Heart right ventricle (tissue), 16 donors: ENCODE results near the gene DUSP16. TPM values are rescaled to one million over a fixed set of nuclear protein-coding genes. Genes with fewer than 3 reads are reported as not detected.

ENCODE experiments used
- ATAC-seq, 8 donors: fragments of 200-7000 bp; cut with Tn5 transposase; one replicate each; pipeline ENCODE4 v1.9.1; 2020; ENCODE audit warnings: mild to moderate bottlenecking in 8 of 8, moderate library complexity in 8 of 8, moderate number of reproducible peaks in 1 of 8
- DNase-seq, 2 donors: peaks; one replicate each; pipeline ENCODE4 v3.0.0-alpha.2; 2020
- H3K27ac ChIP-seq, 10 donors: fragments of 200-600 bp; sonication (generic) in 2 of 10; one replicate each; pipeline versions ENCODE4 v1.5.0 to v1.8.0; 2020 to 2022; ENCODE audit warnings: mild to moderate bottlenecking in 3 of 10
- H3K27me3 ChIP-seq, 7 donors: fragments of 200-600 bp; one replicate each; pipeline ENCODE4 v1.8.0; 2021 to 2022; ENCODE audit warnings: mild to moderate bottlenecking in 2 of 7
- H3K36me3 ChIP-seq, 9 donors: fragments of 200-600 bp; sonication (generic) in 1 of 9; one replicate each; pipeline versions ENCODE4 v1.5.0 to v1.8.0; 2020 to 2022; ENCODE audit warnings: mild to moderate bottlenecking in 2 of 9
- H3K4me1 ChIP-seq, 9 donors: fragments of 200-600 bp; sonication (generic) in 1 of 9; one replicate each; pipeline versions ENCODE4 v1.5.0 to v1.8.0; 2020 to 2022; ENCODE audit warnings: mild to moderate bottlenecking in 4 of 9
- H3K4me3 ChIP-seq, 10 donors: fragments of 200-600 bp; sonication (generic) in 2 of 10; one replicate each; pipeline versions ENCODE4 v1.5.0 to v1.8.0; 2020 to 2022; ENCODE audit warnings: mild to moderate bottlenecking in 7 of 10, moderate library complexity in 2 of 10
- H3K9me3 ChIP-seq, 11 donors: fragments of 200-600 bp in 10 of 11; sonication (generic) in 2 of 11; one replicate each; pipeline versions ENCODE4 v1.5.0 to v1.8.0; 2013 to 2022; ENCODE audit warnings: mild to moderate bottlenecking in 2 of 11, control low read depth in 1 of 11, moderate library complexity in 1 of 11
- CTCF ChIP-seq, 9 donors: fragments of 200-600 bp; sonication (generic) in 2 of 9; IDR thresholded peaks; one replicate each; pipeline versions ENCODE4 v1.5.0 to v1.8.0; 2021 to 2022; ENCODE audit warnings: antibody characterized with exemption in 9 of 9, mild to moderate bottlenecking in 5 of 9, moderate library complexity in 1 of 9
- WGBS, 2 donors: extraction: QIAGEN DNeasy Blood & Tissue Kit; methylation state at CpG; one replicate each; pipeline ENCODE4 v1.1.7; 2013; ENCODE audit warnings: inconsistent platforms in 1 of 2; 5-methylcytosine and 5-hydroxymethylcytosine counted together
- intact Hi-C, 10 donors: fragments of 100-400 bp; cut with DNase I; formaldehyde crosslinking; loops; one replicate each; pipeline versions ENCODE4 v1.11.1 to v1.14.2; 2022
- polyA plus RNA-seq, 2 donors: library from polyadenylated mRNA; stranded (reverse); fragments of 200-250 nt; gene quantifications; one replicate each; pipeline ENCODE4 v1.2.3, GENCODE V29; 2013
- total RNA-seq, 10 donors: library from RNA; stranded (reverse); fragmentation: NEBNext Ultra II Directional in 3 of 10; extraction: Animal tissue kit (Norgen Biotek cat#: 25700) in 3 of 10; gene quantifications; one replicate each; pipeline versions ENCODE4 v1.2.1 to v1.2.4, GENCODE V29; 2021 to 2023
- donor health status: Arrhythmogenic right ventricular cardiomyopathy.
- donor health status: ischemic (EF 13 %, LVEDD 7.1; RV severe dilation, severe dysfunction).
- donor health status: healthy with polysubstance abuse.
- donor health status: DM: no; HTN: yes; CAD: no.
- donor health status: DM: no; HTN: no; CAD: no.
- donor health status: ischemic (EF 25% LVEDD 6.9; RV normal size, moderate dysfunction).
- donor health status: ischemic (EF 25% LVEDD 5.7; RV mildly dilated, moderate dysfunction).
- donor health status: healthy.
- donor health status: DM: yes; HTN: yes; CAD: no.
- donor health status: Ischemic cardiomyopathy.
- donor health status: ischemic (EF 35%, LVEDD 5.7; RV mildly dilated, moderate dysfunction).
- donor health status: nonischemic (EF 11% LVEDD 7.7; RV severe dilation, severe dysfunction).
- donor health status: DM: yes; HTN: yes; CAD: no.
- donor health status: PGD.
- donor health status: ischemic (EF 29% LVEDD 5.4; RV normal size, mild dysfunction).
- donor health status: nonischemic (EF 23%, LVEDD 6.1; RV moderate dilation, normal function).

The DUSP16 gene
- total and polyA plus RNA-seq, 12 donors = 2.6 to 21.7 (median 15.8) TPM

- TF ChIP-seq CTCF (IDR thresholded peaks at IDR 0.05) = no peak
- intact Hi-C loops = no loop called here
- 72 to 75% methylated on average over 2 of the region's 2 CpGs for WGBS, 2 donors
- no peak overlapping the region for H3K4me3 ChIP-seq
- no peaks in the 10 kb centered on the region for H3K27me3 ChIP-seq
- no peak overlapping the region for H3K27ac ChIP-seq
- H3K9me3 ChIP-seq = no peaks in the 10 kb centered on the region
- peaks cover 0 to 34% (median 0%) of the 10 kb centered on the region in 9 donors for H3K36me3 ChIP-seq
- DNase-seq (no peak), ATAC-seq (no peak)
- peaks cover 0 to 19% (median 0%) of the 10 kb centered on the region in 9 donors for H3K4me1 ChIP-seq
Measured at GRCh38 chr12:12548713-12549112, 13.9 kb downstream of the DUSP16 start.

- H3K36me3 ChIP-seq = peaks cover 0 to 16% (median 0%) of the 10 kb centered on the region in 9 donors
- peaks cover 0 to 3% (median 0%) of the 10 kb centered on the region in 11 donors for H3K9me3 ChIP-seq
- no peak overlapping the region for H3K27ac ChIP-seq
- no peaks in the 10 kb centered on the region for H3K27me3 ChIP-seq
- ATAC-seq (no peak), DNase-seq (no peak)
- TF ChIP-seq CTCF (IDR thresholded peaks at IDR 0.05) = no peak
- WGBS, 2 donors = 97 to 98% methylated on average over 1 of the region's 1 CpG
- no peak overlapping the region for H3K4me3 ChIP-seq
- intact Hi-C loops = no loop called here
- H3K4me1 ChIP-seq = peaks cover 0 to 26% (median 0%) of the 10 kb centered on the region in 9 donors
Measured at GRCh38 chr12:12546314-12546772, 16.3 kb downstream of the DUSP16 start.

- intact Hi-C loops = no loop called here
- TF ChIP-seq CTCF (IDR thresholded peaks at IDR 0.05) = no peak
- Histone ChIP-seq H3K27me3 (no peaks in the 10 kb centered on the region), H3K4me3 (no peak overlapping the region), H3K9me3 (peaks cover 0 to 3% (median 0%) of the 10 kb centered on the region in 11 donors), H3K36me3 (peaks cover 0 to 8% (median 0%) of the 10 kb centered on the region in 9 donors), H3K4me1 (peaks cover 0 to 39% (median 9%) of the 10 kb centered on the region in 9 donors), H3K27ac (no peak overlapping the region)
- no peak for DNase-seq
- no peak for ATAC-seq
- WGBS, 2 donors = 97 to 98% methylated on average over 2 of the region's 2 CpGs
Measured at GRCh38 chr12:12543959-12544358, 18.7 kb downstream of the DUSP16 start.

GRCh38 chr12:12542964-12543363 lies 19.7 kb downstream of the DUSP16 start:
- no peak overlapping the region for H3K27ac ChIP-seq
- TF ChIP-seq CTCF (IDR thresholded peaks at IDR 0.05) = no peak
- WGBS, 2 donors = 69 to 71% methylated on average over 4 of the region's 4 CpGs
- DNase-seq (no peak), ATAC-seq (no peak)
- H3K9me3 ChIP-seq = peaks cover 0 to 3% (median 0%) of the 10 kb centered on the region in 11 donors
- no peak overlapping the region for H3K4me3 ChIP-seq
- intact Hi-C loops = no loop called here
- peaks cover 0 to 47% (median 10%) of the 10 kb centered on the region in 9 donors for H3K4me1 ChIP-seq
- H3K27me3 ChIP-seq = no peaks in the 10 kb centered on the region
- H3K36me3 ChIP-seq = peaks cover 0 to 8% (median 0%) of the 10 kb centered on the region in 9 donors
